K562 (cell line): ENCODE data around the gene SLC35A2. TPM values are rescaled to one million over a fixed set of nuclear protein-coding genes. Genes with fewer than 3 reads are reported as not detected.
A peak's percentile ranks its signal among the peaks of the same experiment; 100 is the strongest.

Source experiments
- ATAC-seq: fragments of 200-7000 bp; cut with Tn5 transposase; 3 replicates; pipeline ENCODE4 v1.9.1; 2020; ENCODE audit warnings: moderate library complexity
- BruUV-seq: library from RNA; stranded (reverse); fragments of 400-500 nt; replicated peaks from 2 replicates; lab custom pipeline; 2021; lab: Mats Ljungman, UMichigan
- CTCF ChIA-PET: fragments of 300-600 bp; formaldehyde crosslinking; extraction: SDS; loops from one replicate; lab custom pipeline; 2021; ENCODE audit warnings: low intra/inter-chr PET ratio; lab: Yijun Ruan, JAX
- POLR2A ChIA-PET: fragments of 300-600, 350-650 bp; sonication (Branson Sonifier 250); formaldehyde crosslinking; extraction: SDS; loops from one replicate; lab custom pipeline; 2021; ENCODE audit warnings: antibody characterized with exemption, inconsistent platforms; lab: Yijun Ruan, JAX
- DNase-seq, 4 experiments: peaks; one replicate each; pipeline versions ENCODE4 v3.0.0 to v3.0.0-alpha.2; 2011 to 2018; ENCODE audit warnings: low spot score in 3 of 4, mixed read lengths in 3 of 4; ENCODE audit errors: extremely low read depth in 1 of 4
- FAIRE-seq: peaks from 2 replicates; lab custom pipeline; 2011; peaks lifted over from hg19 to GRCh38; lab: Jason Lieb, UNC
- H2AFZ ChIP-seq: 2 replicates; pipeline ENCODE4 v1.6.0; 2011; ENCODE audit warnings: low read depth, low read length, control low read depth, inconsistent platforms
- H3K27ac ChIP-seq: fragments of 200-600 bp; 3 replicates; pipeline ENCODE4 v1.8.0; 2011; ENCODE audit warnings: low read depth, mild to moderate bottlenecking, control low read depth, inconsistent platforms, low read length, moderate library complexity, mixed read lengths; ENCODE audit errors: extremely low read depth
- H3K27me3 ChIP-seq, 2 experiments: fragments of 300-600 bp in 1 of 2; 2 replicates in 1 of 2; 3 replicates in 1 of 2; pipeline versions ENCODE4 v1.6.0 to v1.8.0; 2011; ENCODE audit warnings: inconsistent platforms in 2 of 2, low read length in 2 of 2, mild to moderate bottlenecking in 1 of 2, mixed read lengths in 1 of 2, moderate library complexity in 1 of 2; ENCODE audit not compliant: control insufficient read depth in 2 of 2, insufficient read depth in 2 of 2
- H3K36me3 ChIP-seq: fragments of 300-600 bp; 3 replicates; pipeline ENCODE4 v1.8.0; 2011; ENCODE audit warnings: mild to moderate bottlenecking, low read length, inconsistent platforms; ENCODE audit not compliant: control insufficient read depth, insufficient read depth
- H3K4me1 ChIP-seq, 2 experiments: fragments of 200-600 bp in 1 of 2; replicated peaks in 1 of 2; 2 replicates in 1 of 2; 3 replicates in 1 of 2; pipeline versions ENCODE4 v1.5.1 to v1.8.0; 2011; ENCODE audit warnings: inconsistent platforms in 2 of 2, low read length in 2 of 2, mild to moderate bottlenecking in 1 of 2, mixed read lengths in 1 of 2, moderate library complexity in 1 of 2; ENCODE audit not compliant: control insufficient read depth in 2 of 2, insufficient read depth in 2 of 2
- H3K4me2 ChIP-seq: 2 replicates; pipeline ENCODE4 v1.6.1; 2011; ENCODE audit warnings: low read length, control low read depth, inconsistent platforms, mixed read lengths; ENCODE audit not compliant: insufficient read depth
- H3K4me3 ChIP-seq: fragments of 200-600 bp; sonication (generic), shearing (Covaris generic); 2 replicates; pipeline ENCODE4 v1.5.1; 2016; ENCODE audit warnings: control low read depth, inconsistent platforms
- H3K79me2 ChIP-seq: fragments of 200-600 bp; 3 replicates; pipeline ENCODE4 v1.8.0; 2011; ENCODE audit warnings: low read length, inconsistent platforms; ENCODE audit not compliant: control insufficient read depth, insufficient read depth
- H3K9ac ChIP-seq, 2 experiments: 2 replicates each; pipeline versions ENCODE4 v1.6.0 to v1.6.1; 2011; ENCODE audit warnings: low read depth in 2 of 2, low read length in 2 of 2, control low read depth in 1 of 2, inconsistent platforms in 1 of 2, mild to moderate bottlenecking in 1 of 2, mixed read lengths in 1 of 2; ENCODE audit not compliant: insufficient read depth in 1 of 2
- H3K9me1 ChIP-seq: one replicate; pipeline ENCODE4 v1.6.0; 2011; ENCODE audit warnings: inconsistent platforms, mild to moderate bottlenecking, low read length, moderate library complexity; ENCODE audit not compliant: control insufficient read depth, insufficient read depth
- H3K9me3 ChIP-seq: replicated peaks from 2 replicates; pipeline ENCODE4 v1.5.1; 2011; ENCODE audit warnings: low read depth, low read length, inconsistent platforms; ENCODE audit not compliant: control insufficient read depth, insufficient read depth
- H4K20me1 ChIP-seq: replicated peaks from 2 replicates; pipeline ENCODE4 v1.6.1; 2011; ENCODE audit warnings: low read length, inconsistent platforms, mixed read lengths; ENCODE audit not compliant: control insufficient read depth, insufficient read depth
- EP300 ChIP-seq: IDR thresholded peaks from 2 replicates; pipeline ENCODE4 v1.6.1; 2012; ENCODE audit warnings: low read length, improper control_type of control experiment
- MEIS2 ChIP-seq: fragments of 450-650 bp; IDR thresholded peaks from 2 replicates; pipeline ENCODE4 v1.6.1; 2014; ENCODE audit warnings: mild to moderate bottlenecking; ENCODE audit not compliant: partially characterized antibody
- POLR2G ChIP-seq: fragments of 200-400 bp; formaldehyde crosslinking; IDR thresholded peaks from 2 replicates; pipeline ENCODE4 v1.6.1; 2017; ENCODE audit warnings: low read depth, mild to moderate bottlenecking, antibody characterized with exemption, low read length, moderate library complexity
- SETDB1 ChIP-seq: IDR thresholded peaks from one replicate; pipeline ENCODE4 v1.6.1; 2012; ENCODE audit warnings: low read length, control low read depth, inconsistent platforms
- SIRT6 ChIP-seq: IDR thresholded peaks from one replicate; pipeline ENCODE4 v1.6.1; 2012; ENCODE audit warnings: low read depth, mild to moderate bottlenecking, control low read depth, inconsistent platforms, low read length, moderate library complexity
- ZBTB43 ChIP-seq: sonication (generic); formaldehyde crosslinking; IDR thresholded peaks from 2 replicates; pipeline ENCODE4 v1.8.0; 2023; ENCODE audit warnings: mild to moderate bottlenecking, missing genetic modification reagents
- ZC3H11A ChIP-seq: IDR thresholded peaks from 2 replicates; pipeline ENCODE4 v1.6.1; 2012; ENCODE audit warnings: low read depth, low read length, improper control_type of control experiment
- ZNF12 ChIP-seq: sonication (generic); formaldehyde crosslinking; IDR thresholded peaks from 2 replicates; pipeline ENCODE4 v1.4.0; 2020; ENCODE audit warnings: mild to moderate bottlenecking, missing genetic modification reagents
- ZNF431 ChIP-seq: sonication (generic); formaldehyde crosslinking; IDR thresholded peaks from 2 replicates; pipeline ENCODE4 v1.8.0; 2022; ENCODE audit warnings: mild to moderate bottlenecking, missing genetic modification reagents
- ZNF76 ChIP-seq: fragments of 250-450 bp; sonication (Bioruptor Pico); IDR thresholded peaks from 2 replicates; pipeline ENCODE4 v1.4.0; 2020; ENCODE audit warnings: mild to moderate bottlenecking, moderate library complexity, borderline replicate concordance
- WGBS: fragments of 100-300 bp; shearing (Covaris generic); methylation state at CpG from one replicate; pipeline ENCODE4 v1.1.6; 2016; ENCODE audit warnings: low coverage, mixed read lengths; ENCODE audit not compliant: insufficient coverage; ENCODE audit errors: missing lambda C conversion rate; 5-methylcytosine and 5-hydroxymethylcytosine counted together
- in situ Hi-C: fragments of 300-500 bp; cut with MboI; formaldehyde crosslinking; loops from 4 replicates; pipeline ENCODE4 v1.15.0; 2018; ENCODE audit warnings: inconsistent platforms, mixed read lengths
- intact Hi-C: fragments of 100-400 bp; cut with micrococcal nuclease; formaldehyde crosslinking; loops from 2 replicates; pipeline ENCODE4 v1.14.2; 2022
- polyA plus RNA-seq, 8 experiments: library from polyadenylated mRNA; depleted of rRNA in 4 of 8; stranded (reverse) in 5 of 8; unstranded in 3 of 8; fragments of >200 nt; fragmentation: Nextera tagmentation in 2 of 8; fragmentation: Illumina TruSeq in 1 of 8; extraction: Ambion mirVana in 2 of 8; extraction: Trizol in 1 of 8; gene quantifications; 2 replicates each; pipeline versions ENCODE4 v1.2.1 to v1.2.3, GENCODE V29; 2011 to 2014; ENCODE audit warnings: inconsistent platforms in 1 of 8, missing spikeins in 1 of 8
- total RNA-seq, 7 experiments: library from RNA; depleted of rRNA in 6 of 7; stranded (reverse); fragments of >200 nt in 6 of 7; fragmentation: Illumina TruSeq in 2 of 7; extraction: Trizol in 2 of 7; gene quantifications; 2 replicates each; pipeline versions ENCODE4 v1.2.1 to v1.2.3, GENCODE V29; 2011 to 2021; ENCODE audit warnings: low replicate concordance in 1 of 7

The SLC35A2 gene
- total and polyA plus RNA-seq, 9 of the 15 experiments (the other 6 are each of a cell fraction or from before 2014, with no cell fraction given): 3.3 to 38.9 (median 20.0) TPM

- intact Hi-C loops (no loop called here), in situ Hi-C loops (no loop called here)
- CTCF ChIA-PET: no interaction called here
These were observed 9.3 kb downstream of the SLC35A2 start for GRCh38 chrX:48902135-48902534.

DNA sequence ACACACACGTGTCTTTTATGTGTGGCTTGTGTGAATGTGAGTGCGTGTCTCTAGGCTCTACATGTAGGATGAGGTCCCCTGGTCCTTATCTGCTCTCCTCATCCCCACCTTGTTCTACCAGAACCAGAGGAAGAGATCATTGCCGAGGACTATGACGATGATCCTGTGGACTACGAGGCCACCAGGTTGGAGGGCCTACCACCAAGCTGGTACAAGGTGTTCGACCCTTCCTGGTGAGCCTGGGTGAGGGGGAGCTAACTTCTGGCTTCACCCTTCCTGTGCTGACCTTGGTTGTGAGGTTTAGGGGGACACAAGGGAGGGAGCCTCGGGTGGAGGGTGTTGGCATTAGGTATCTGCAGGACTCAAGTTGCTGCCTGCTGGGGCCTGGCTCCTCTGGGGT is 10.4 kb downstream of the SLC35A2 start:
- Histone ChIP-seq H3K9me3 (no peaks in the 10 kb centered on the region), H4K20me1 (no peaks in the 10 kb centered on the region; the same call in none of the 2 replicates), H3K27ac (no peak overlapping the region), H3K79me2 (peaks cover 41% of the 10 kb centered on the region), H3K27me3 (no peaks in the 10 kb centered on the region), H3K36me3 (peaks cover 67% of the 10 kb centered on the region), H3K4me1 (peaks cover 11 to 23% of the 10 kb centered on the region in 2 experiments; a peak in 4 of 5 replicates), H2AFZ (no peak overlapping the region), H3K4me3 (no peak overlapping the region), H3K4me2 (no peak overlapping the region), H3K9me1 (no peaks in the 10 kb centered on the region), H3K9ac (no peak overlapping the region; a peak in 1 of 4 replicates)
- POLR2A ChIA-PET: interaction anchor here (0.6 to 1.0 kb wide), 2 partner anchors 57 to 290 kb away, joined by 3 to 5 read pairs; no protein-coding TSS in a partner anchor
- 91% methylated on average over 7 of the region's 7 CpGs for WGBS
- intact Hi-C loops (no loop called here), in situ Hi-C loops (no loop called here)
- ATAC-seq (no peak), FAIRE-seq (no peak), DNase-seq (peak in 1 of 4 experiments; percentile 0)
- no peak for TF ChIP-seq SIRT6
- no peak for TF ChIP-seq MEIS2
- TF ChIP-seq ZBTB43 (CRISPR knock-in tag): no peak
- no peak for TF ChIP-seq ZNF12
- TF ChIP-seq ZNF76 (CRISPR knock-in tag): no peak
- no peak for TF ChIP-seq ZNF431
- TF ChIP-seq SETDB1: no peak
- TF ChIP-seq EP300: no peak
- BruUV-seq: no TSS peak
- CTCF ChIA-PET: no interaction called here

More at GRCh38 chrX:48902135-48902534, 9.3 kb downstream of the SLC35A2 start:
- no peaks in the 10 kb centered on the region for H3K27me3 ChIP-seq
- H3K9me3 ChIP-seq: no peaks in the 10 kb centered on the region
- TF ChIP-seq ZC3H11A (no peak), POLR2G (peak; percentile 29; the same call in 1 of the 2 replicates)
- TF ChIP-seq, all 486 proteins: peak for 1
- ATAC-seq (no peak), FAIRE-seq (no peak), DNase-seq (no peak)
- no peak overlapping the region for H3K4me2 ChIP-seq
- peaks cover 31% of the 10 kb centered on the region for H3K79me2 ChIP-seq
- BruUV-seq: TSS peak; percentile 67
- no peak overlapping the region for H2AFZ ChIP-seq
- 0 out of 4 replicates have a peak overlapping the region, but pooled peaks of 1 of the 2 experiments have one; percentile 4 for H3K9ac ChIP-seq
- WGBS: 96% methylated on average over 9 of the region's 20 CpGs
- H4K20me1 ChIP-seq: no peaks in the 10 kb centered on the region; the same call in 1 of the 2 replicates
- no peak overlapping the region for H3K27ac ChIP-seq
- no peaks in the 10 kb centered on the region for H3K9me1 ChIP-seq
- H3K36me3 ChIP-seq: peaks cover 70% of the 10 kb centered on the region
- POLR2A ChIA-PET: interaction anchor here (0.8 to 1.0 kb wide), 2 partner anchors 10 to 56 kb away, joined by 5 to 6 read pairs; partner anchors contain the start of gene SLC35A2
- H3K4me3 ChIP-seq: no peak overlapping the region
- H3K4me1 ChIP-seq: peaks cover 7 to 23% of the 10 kb centered on the region in 2 experiments; a peak in 2 of 5 replicates
